Endothelial cell of hepatic sinusoid (primary cell): Measurements from ENCODE around the gene JPH4.
"Not testable (repeated sequence)": the region's sequence is repeated elsewhere in the genome, so short reads cannot be mapped to it uniquely, and the experiment has no call there.

Source experiments
- in situ Hi-C: cut with HindIII; loops from 2 replicates; pipeline ENCODE4 v1.10.0; 2017; ENCODE audit warnings: low sequenced_read_pairs

JPH4 gene

DNA sequence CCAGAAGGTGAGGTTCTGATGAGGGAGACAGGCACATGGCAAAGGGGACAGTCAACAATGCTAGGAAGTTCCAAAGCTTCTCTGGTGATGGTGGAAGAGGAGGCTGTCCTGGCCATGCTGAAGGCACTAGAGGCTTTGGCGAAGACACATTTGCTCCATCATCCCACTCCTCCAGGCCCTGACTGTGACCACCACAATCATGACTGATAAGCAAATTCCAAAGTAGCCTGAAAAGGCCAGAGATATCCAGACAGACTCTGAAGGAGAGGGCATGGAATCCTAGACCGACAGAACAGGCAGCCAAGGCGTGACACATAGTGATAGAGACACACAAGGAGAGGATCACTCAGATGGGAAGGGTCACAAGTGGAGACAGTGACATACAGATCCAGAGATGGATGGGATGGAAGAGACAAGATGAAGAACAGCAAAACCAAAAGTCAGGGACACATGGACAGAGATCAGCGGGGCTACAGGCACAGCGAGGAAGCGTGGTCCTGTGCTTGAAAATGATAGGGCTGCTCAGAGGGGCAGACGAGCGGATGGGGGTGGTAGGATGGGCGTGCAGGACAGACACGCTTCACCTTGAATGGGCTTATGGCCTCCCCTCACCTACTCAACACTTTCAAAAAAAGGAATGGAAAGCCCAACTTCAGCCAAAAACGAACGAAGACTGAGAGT is 28.3 kb downstream of the JPH4 start:
- in situ Hi-C loops = loop anchor here (5.0 kb wide), 1 partner anchor 63 kb away; no protein-coding TSS in a partner anchor

DNA sequence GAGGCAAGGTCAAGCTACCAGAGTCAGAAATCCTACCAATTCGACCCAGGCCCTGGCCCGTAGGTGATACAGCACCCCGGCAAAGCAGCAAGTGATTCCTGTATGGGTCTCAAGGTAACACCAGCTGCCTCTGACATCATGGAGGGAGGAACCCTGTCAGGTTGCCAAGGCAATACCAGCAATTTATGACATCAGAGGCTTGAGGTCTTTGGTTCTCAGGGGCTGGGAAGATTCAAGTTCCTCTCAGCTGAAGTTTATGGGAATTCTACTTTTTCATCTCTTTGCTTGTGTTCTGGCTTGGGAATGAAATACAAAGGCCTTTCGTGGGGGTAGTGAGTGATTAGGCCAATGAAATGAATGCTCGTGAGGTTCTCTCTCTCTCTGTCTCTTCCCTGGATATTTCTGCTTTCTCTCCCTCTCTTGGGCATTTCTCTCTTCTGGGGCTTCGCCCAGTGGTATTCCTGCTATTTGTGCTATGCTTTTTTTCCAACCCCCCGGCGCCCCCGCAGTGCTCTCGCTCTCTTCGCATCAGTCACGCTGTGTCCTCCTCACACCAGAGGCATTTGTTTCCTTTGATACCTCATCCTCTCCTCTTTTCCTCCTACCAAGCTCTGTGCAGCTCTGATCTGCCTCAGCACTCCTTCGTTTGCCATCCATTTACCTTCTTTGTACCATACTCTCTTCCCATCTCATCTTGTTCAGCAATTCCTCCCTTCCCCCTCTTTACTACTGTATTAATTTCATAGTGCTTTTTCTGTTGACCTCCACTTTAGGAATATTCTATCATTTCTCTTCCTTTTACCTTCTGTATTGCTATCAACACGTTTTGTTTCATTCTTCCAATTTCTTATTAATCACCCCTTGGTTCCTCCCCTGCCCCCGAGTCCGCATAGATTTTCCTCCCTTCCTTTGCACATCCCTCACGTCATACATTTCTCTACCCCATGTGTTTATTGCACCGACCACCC is 30.0 kb downstream of the JPH4 start:
- in situ Hi-C loops = no loop called here

DNA sequence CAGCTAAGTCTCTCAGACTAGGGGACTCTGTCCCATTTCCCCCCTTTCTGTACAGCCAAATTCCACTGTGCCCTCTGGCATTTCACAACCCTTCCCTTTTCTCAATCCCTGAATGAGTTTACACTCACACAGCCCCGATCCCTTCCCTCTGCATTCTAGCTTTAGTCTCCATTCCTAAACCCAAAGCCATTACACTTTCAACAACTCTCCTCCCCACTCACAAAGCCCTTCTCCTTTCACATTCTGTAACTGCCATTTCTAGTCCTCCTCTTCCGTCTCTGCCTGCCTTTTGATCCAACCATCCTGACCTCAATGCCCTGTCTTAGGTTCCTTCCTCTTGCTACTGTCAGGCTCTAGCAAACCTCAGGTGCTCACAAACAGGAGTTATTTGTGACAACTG is 30.7 kb downstream of the JPH4 start:
- in situ Hi-C loops = no loop called here

DNA sequence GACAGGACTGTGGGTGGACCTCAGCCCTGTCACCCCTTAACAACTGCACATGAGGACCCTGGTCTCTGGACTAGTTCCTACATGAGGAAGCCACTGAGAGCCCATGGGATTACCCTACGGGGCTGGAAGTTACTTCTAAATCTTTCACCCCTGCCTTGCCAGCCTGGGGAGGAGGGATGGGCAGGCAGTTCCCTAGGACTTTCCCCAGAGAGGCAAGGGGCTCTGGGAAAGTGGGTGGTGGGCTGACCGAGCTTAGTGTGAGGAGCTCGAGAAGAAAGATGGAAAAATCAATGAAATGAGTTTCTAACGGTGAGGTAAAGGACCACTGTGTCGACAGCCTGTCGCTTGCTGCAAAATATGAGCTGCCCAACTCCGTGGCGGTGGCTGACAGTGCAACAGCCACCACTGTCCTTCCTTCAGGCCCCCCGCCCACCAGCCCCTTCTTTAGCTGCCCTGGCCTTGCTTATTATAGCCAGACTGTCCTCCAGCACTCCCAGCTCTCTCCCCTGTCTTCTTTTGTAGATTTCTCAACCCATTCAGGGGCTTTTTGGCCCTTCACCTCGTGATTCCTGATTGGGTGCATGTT is 32.0 kb downstream of the JPH4 start:
- in situ Hi-C loops = no loop called here

DNA sequence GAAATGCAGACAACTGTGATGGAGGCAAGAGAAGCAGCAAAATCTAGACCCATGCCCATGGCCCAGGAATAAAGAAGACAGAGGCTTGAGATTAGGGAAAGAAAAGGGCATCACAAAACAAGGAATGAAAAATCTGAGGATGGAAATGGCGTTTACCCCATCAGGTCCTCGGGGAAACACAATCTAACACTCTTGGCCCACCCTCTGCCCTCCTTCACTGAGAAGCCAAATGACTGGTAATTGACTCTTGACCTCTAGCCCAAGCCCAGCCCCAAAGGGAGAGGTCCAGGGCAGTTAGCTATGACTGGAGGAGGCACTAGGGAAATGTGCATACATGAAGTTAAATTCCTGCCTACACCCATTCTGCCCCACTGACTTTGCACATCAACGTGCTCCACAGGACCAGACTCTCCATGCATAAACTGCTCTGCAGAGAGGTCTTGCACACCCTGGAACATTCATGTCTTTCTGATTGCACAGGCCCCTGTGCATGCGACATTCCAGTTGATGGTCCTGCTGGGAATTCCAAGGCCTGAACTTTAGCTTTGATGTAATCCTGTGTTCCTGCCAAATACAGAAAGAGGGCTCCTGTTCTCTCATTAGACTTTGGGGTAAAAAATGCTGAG is 32.7 kb downstream of the JPH4 start:
- in situ Hi-C loops = no loop called here

DNA sequence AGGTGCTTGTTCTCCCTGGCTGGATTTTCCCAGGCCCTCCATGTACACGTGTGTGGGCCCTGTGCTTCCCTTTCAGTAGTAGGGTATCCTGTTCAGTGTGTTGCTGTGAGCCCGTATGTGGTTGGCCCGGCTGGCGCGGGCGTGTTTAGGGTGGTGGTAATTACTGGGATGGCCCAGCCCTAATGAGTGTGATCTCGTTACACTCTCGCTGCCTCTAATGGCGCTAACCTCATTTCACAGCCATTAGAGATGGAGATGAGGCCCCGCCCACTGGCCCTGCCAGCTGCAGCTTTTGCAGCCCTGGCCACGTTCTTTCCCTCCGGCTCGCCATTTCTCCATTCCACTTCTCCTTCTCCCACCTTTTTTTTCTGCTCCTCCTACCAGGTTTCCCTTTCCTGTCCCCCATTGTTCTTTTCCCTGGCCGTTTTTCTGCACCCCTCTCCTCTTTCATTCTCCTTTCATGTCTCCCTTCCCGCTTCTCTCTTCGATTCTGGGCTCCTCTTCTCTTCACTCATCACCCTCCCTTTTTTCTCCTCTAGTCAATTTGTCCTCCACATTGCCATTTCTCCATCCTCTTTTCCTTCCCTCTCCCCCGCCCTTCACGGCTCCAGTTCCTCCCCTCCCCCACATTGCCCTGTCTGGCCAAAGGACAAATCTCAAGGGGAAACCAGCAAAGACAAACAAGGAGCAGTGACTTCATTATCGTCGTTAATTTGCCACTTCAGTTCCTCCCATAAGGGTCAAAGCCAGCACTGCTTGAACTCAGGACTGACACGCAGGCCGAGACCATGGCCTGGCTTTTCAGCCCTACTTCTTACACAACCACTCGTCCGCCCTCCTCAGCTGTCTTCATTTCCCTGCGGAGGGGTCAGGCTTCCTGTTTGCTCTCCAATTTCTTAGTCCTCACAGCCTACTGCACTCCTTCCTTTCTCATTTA is 33.8 kb downstream of the JPH4 start:
- in situ Hi-C loops = no loop called here

DNA sequence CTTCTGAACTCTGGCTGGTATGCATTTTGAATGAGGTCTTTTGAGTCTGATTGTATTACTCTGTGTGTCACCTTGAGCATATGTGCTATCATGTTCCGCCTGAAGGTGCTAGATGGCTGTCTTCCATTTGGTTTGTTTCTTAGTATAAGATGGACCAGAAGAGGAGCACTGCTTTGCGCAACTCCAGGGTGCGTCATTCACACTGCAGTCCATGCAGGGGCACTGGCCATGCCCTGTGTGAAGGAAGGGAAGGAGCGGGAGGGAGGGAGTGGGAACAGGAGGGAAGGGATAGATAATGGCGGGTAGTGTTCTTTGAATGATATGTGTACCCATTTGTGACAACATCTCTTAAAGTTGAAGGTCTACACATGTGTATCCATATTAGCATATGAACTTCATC is 35.2 kb downstream of the JPH4 start:
- in situ Hi-C loops = no loop called here

DNA sequence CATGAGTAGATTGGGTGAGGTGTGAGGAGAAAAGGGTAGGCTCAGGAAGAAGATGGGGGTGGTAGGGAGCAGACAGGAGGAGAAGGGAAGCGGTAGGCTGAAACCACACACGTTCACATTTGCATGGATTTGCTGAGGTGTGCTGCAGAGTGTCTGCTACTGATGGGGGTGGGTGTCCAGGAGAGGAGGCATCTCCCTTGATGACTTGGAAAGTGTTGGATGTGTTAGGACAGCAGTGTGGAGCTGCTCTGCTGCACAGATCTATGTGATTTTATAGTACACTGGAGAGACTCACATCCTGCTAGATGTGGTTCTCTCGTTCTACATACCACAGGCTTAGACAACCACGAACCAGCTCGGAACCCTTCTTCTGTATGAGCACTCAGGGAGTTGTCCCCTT is 36.3 kb downstream of the JPH4 start:
- in situ Hi-C loops = no loop called here

DNA sequence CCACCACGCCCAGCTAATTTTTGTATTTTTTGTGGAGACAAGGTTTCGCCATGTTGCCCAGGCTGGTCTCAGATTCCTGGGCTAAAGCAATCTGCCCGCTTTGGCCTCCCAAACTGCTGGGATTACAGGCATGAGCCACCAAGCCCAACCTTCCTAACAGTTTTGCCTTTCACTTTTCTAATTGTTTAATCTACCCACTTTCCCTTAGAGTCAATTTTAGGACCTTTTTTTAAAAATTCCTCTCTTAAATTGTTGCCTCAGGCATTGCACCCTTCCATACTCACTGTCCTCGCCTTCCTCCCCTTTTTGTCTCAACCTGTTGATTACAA is 38.5 kb downstream of the JPH4 start:
- in situ Hi-C loops = no loop called here

DNA sequence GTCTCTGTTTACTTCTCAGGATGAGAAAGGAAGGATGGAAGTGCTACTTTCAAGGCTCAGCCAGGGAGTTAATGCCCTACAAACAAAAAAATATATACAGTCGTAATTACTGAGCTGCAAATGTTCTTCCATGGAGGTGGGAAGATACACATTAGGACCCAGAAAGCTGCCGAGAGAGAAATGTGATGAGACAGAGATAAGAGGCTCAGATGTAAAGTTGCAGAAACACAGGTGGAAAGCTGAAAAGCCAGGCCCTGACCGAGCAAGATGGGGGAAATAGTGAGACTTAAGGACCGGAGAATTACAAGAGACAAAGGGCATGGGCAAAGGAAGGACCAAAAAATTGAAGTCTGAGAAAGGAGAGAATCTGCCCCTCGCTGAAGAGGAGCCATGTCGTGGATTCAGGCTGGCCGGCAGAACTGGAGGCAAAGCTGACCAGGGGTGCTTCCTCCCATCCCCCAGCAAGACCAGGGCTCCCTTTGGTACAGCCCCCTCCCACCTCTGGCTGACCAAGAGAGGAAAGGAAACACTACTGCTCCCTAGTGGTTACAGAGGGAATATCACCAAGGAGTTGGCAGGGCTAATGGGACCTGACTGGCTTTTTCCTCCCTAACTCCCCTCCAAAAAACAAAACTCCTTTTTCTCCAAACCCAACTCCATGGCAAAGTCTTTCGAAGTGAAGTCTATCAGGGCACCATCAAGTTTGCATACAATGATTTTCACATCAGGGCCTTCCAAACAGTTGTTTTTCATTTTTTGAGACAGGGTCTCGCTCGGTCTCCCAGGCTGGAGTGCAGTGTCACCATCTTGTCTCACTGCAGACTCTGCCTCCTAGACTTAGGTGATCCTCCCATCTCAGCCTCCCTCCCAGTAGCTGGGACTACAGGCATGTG is 39.1 kb downstream of the JPH4 start:
- in situ Hi-C loops = no loop called here

DNA sequence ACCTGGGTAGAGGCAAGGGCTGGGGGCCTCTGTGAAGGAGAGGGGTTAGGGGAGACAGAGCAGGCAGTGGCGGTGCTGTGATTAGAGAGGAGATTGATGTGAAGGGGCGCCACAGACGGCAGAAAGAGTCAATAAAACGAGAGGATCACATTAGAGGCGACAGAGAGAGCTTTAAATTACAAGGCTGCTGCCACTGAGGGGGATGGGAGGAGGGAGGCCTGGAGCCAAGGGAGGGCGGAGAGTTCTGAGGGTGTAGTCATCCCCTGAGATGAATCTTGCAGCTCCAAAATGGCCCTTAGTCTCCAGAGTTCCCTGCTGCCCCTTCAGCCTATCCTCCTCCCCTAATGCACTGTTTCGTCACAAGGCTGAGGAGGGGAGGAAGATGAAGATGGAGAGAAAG is 39.8 kb downstream of the JPH4 start:
- in situ Hi-C loops = no loop called here

DNA sequence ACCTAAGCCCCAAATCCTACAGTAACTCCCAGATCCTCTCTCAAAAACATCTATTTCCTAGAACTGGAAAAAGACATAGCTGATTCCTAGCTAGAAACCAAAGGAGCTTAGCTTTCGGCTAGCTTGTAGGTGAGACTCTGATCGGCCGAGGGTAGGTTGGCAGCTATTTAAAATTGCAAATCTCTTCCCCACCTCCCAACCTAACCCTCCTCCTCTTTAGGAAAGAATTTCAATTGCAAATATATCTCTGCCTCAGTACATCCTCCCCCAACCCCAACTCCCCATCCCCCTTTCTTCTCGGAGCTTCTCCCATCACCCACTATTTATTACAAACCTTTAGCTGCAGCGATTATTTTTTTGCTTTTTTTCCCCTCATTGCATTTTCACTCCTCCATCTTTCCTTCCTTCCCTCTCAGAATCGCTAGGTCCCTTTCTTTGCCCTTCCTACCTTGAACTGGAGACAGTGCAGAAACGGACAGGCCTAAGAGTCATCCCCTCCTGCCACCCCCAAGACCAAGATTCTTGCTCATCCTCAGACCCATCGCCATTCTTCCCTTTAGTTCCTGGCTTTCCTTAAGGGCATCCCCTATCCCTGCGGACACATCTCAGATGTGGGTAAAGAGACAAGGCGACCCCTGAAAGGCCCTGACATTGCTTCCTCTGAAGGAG is 40.4 kb downstream of the JPH4 start:
- in situ Hi-C loops = no loop called here

DNA sequence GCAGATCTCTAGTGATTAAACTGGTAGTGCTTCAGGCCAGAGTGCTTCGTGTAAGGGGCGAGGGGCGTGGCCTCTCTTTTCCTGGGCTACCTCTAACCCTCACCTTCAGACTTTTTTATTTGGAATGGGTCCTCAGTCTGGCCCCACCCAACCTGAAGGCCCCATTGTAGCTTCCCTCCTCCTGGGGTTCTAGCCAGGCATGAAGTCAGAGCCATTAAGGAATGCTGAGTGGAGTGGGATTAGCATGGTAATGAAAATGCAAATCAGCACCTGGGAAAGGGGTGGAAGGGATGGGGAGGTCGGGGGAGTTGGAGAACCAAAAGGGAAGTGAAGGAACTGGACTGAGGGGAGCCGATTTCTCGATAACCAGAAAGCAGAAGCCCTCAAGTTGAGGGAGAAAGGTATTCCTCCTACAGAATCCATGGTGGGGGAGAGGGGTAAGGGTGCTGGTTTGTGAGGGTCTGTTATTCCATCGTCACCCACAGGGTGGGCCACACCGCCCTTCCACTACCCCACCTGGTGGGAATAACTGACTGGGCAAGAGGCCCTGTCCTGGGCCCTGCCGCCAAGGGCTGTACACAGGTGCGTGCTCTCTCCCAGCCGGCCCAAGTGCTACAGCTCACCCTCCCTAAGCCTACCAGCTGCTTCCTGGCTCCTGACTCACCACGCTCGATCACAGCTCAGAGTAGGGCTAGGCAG is 41.1 kb downstream of the JPH4 start:
- in situ Hi-C loops = no loop called here

DNA sequence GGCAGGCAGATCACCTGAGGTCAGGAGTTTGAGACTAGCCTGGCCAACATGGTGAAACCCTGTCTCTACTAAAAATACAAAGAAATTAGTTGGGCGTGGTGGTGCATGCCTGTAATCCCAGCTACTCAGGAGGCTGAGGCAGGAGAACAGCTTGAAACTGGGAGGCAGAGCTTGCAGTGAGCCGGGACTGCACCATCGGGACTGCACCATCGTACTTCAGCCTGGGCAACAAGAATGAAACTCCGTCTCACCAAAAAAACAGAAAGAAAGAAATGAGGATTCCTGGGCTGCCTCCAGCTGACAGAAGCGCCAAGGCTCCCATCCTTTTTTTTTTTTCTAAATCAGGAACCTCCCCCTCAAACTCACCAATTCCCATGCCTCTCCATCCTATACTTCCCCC is 41.7 kb downstream of the JPH4 start:
- in situ Hi-C loops = not testable (repeated sequence)

DNA sequence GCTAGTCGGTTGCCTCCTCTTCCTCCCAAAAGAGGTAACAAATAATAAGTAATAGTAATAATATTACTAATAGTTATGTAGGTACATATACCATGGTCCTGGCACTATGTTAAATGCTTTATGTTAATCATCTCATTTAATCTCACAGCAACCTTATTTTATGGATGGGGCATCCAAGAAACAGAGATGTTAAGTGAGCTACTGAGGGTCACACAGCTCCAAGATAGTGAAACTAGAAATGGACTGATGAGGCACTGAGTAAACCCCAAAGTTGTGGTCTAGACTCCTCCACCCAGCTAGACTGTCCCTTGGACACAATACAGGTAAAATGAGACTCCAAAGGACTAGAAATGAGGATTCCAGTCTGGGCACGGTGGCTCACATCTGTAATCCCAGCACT is 42.1 kb downstream of the JPH4 start:
- in situ Hi-C loops = no loop called here

DNA sequence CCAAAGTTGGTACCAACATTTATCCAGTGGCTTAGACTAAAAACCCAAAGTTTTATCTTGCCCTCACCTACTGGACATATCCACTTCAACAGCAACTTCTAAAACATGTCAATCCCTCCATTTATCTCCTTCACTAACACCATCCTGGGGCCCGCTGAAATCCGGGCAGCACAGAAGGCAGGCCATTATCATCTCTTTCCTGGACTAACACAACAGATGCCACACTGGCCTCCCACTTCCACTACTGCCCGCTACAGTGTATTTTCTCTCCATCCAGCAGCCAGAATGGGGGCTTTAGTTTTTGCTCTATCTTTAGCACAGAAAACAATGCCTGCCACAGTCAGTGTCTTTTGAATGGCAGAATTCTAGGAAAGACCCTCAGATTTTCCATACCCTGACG is 42.6 kb downstream of the JPH4 start:
- in situ Hi-C loops = no loop called here

DNA sequence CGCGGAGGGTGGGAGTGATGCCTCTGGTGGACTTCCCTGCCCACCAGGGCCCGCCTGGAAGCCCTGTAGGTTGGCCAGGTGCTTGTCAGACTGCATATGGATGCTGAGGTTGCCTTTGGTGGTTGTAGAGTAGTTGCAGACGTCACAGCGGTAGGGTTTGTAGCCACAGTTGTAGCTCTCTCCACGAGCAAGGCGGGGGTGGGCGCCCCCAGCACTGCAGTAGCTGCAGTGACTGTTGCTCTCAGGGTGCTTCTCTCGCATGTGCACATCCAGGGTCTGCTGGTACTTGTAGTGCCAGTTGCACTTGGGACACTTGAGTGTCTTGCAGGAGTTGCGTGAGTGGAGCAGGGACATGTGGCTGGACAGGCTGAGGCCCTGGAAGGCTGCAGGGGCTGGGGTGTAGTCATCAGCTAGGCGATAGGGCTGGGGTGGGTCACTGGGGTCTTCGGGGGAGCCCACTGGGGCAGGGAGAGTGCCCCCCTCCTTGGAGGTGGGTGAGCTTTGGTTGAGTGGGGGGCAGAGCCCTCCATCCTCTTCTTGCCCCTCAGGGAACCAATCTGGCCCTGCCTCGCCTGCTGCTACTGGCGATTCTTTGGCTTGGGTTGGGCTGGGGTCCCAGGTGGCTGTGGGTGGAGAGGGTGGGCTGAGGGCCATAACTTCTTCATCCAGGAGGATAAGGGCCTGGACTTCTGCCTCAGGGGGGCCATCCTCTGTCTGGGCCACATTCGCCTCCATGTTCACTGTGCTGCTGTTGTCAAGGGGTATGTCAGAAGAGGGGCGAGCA is 44.7 kb downstream of the JPH4 start:
- in situ Hi-C loops = loop anchor here (5.0 kb wide), 1 partner anchor 52 kb away; no protein-coding TSS in a partner anchor
